Right lobe of liver (tissue), 4 donors: Measurements from ENCODE around the gene SMPD3.

Experiments used
- CTCF ChIP-seq, 4 donors: fragments of 200-600 bp in 3 of 4; fragments of 450-650 bp in 1 of 4; IDR thresholded peaks; one replicate each; pipeline versions ENCODE4 v1.5.1 to v1.8.0; 2016 to 2022; ENCODE audit warnings: antibody characterized with exemption in 4 of 4, mild to moderate bottlenecking in 2 of 4
- POLR2A ChIP-seq: fragments of 450-650 bp; IDR thresholded peaks from one replicate; pipeline ENCODE4 v1.6.1; 2017; ENCODE audit warnings: antibody characterized with exemption, mild to moderate bottlenecking
- donor health status: DM: no; HTN: no; CAD: no.
- donor health status: DM: no; HTN: no; CAD: no.
- donor health status: DM: no; HTN: yes; CAD: no.

DNA sequence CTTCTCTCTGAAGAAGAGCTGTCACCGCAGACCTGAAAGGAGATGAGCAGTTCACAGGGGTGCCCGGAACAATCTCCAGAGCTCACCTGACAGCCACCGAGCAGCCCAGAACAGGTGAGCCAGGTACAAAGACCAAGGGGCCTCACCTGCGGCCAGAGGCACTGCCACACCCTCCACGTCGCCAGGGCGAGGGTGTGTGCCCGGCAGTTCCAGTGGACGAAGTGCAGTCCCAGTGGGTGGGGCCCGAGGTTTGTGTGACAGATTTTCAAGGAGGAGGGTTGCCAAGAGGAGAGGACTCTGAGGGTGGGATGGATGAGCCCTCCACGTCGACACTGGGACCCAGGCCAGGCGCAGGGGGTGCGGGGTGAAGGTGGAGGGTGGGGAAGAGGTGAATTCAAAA is 61.7 kb downstream of the SMPD3 start:
- TF ChIP-seq CTCF (IDR thresholded peaks at IDR 0.05) (no peak), POLR2A (no peak)
